T-helper 2 cell treated with Interferon-gamma antibody and Interleukin-4, amounts not matched to agents 5 μg/mL and 100 μg/mL, for 36 hours (primary cell): ENCODE measurements around the gene STH.

Source experiments
- DNase-seq: peaks from one replicate; pipeline ENCODE4 v3.0.0; 2021; ENCODE audit warnings: low spot score
- H3K27ac Mint-ChIP-seq: one replicate; pipeline ENCODE4 v1.8.0; 2021; ENCODE audit warnings: mild to moderate bottlenecking, mixed read lengths
- H3K27me3 Mint-ChIP-seq: one replicate; pipeline ENCODE4 v1.8.0; 2021; ENCODE audit warnings: low read depth, mixed read lengths
- H3K36me3 Mint-ChIP-seq: one replicate; pipeline ENCODE4 v1.8.0; 2021; ENCODE audit warnings: low read depth, mixed read lengths
- H3K4me1 Mint-ChIP-seq: one replicate; pipeline ENCODE4 v1.8.0; 2021; ENCODE audit warnings: low read depth, mixed read lengths
- H3K4me3 Mint-ChIP-seq: one replicate; pipeline ENCODE4 v1.8.0; 2022; ENCODE audit warnings: mild to moderate bottlenecking, moderate library complexity, mixed read lengths
- H3K9me3 Mint-ChIP-seq: one replicate; pipeline ENCODE4 v1.8.0; 2021; ENCODE audit warnings: mixed read lengths

Gene STH

GRCh38 chr17:45984368-45984767 is 14.7 kb upstream of the STH start:
- DNase-seq: no peak
- H3K36me3 Mint-ChIP-seq: no peaks in the 10 kb centered on the region
- no peak overlapping the region for H3K27ac Mint-ChIP-seq
- H3K9me3 Mint-ChIP-seq: no peaks in the 10 kb centered on the region
- no peaks in the 10 kb centered on the region for H3K4me1 Mint-ChIP-seq
- no peak overlapping the region for H3K4me3 Mint-ChIP-seq
- H3K27me3 Mint-ChIP-seq: peaks cover 2% of the 10 kb centered on the region

- Mint-ChIP-seq H3K4me1 (no peaks in the 10 kb centered on the region), H3K36me3 (no peaks in the 10 kb centered on the region), H3K27ac (no peak overlapping the region)
These were observed 13.6 kb upstream of the STH start for GRCh38 chr17:45985447-45985846.

GRCh38 chr17:45986056-45986455 is 13.0 kb upstream of the STH start:
- Mint-ChIP-seq H3K27ac (no peak overlapping the region), H3K36me3 (no peaks in the 10 kb centered on the region)

More at GRCh38 chr17:45985447-45985846, 13.6 kb upstream of the STH start:
- no peaks in the 10 kb centered on the region for H3K27me3 Mint-ChIP-seq
- H3K9me3 Mint-ChIP-seq: no peaks in the 10 kb centered on the region
- DNase-seq: no peak
- no peak overlapping the region for H3K4me3 Mint-ChIP-seq

GRCh38 chr17:45987706-45988105 is 11.3 kb upstream of the STH start:
- no peak overlapping the region for H3K27ac Mint-ChIP-seq
- no peak overlapping the region for H3K4me3 Mint-ChIP-seq
- H3K36me3 Mint-ChIP-seq: no peaks in the 10 kb centered on the region
- no peaks in the 10 kb centered on the region for H3K9me3 Mint-ChIP-seq
- DNase-seq: no peak
- no peaks in the 10 kb centered on the region for H3K27me3 Mint-ChIP-seq
- no peaks in the 10 kb centered on the region for H3K4me1 Mint-ChIP-seq

More at GRCh38 chr17:45986056-45986455, 13.0 kb upstream of the STH start:
- DNase-seq: no peak
- Mint-ChIP-seq H3K27me3 (no peaks in the 10 kb centered on the region), H3K4me1 (no peaks in the 10 kb centered on the region), H3K9me3 (no peaks in the 10 kb centered on the region), H3K4me3 (no peak overlapping the region)

DNA sequence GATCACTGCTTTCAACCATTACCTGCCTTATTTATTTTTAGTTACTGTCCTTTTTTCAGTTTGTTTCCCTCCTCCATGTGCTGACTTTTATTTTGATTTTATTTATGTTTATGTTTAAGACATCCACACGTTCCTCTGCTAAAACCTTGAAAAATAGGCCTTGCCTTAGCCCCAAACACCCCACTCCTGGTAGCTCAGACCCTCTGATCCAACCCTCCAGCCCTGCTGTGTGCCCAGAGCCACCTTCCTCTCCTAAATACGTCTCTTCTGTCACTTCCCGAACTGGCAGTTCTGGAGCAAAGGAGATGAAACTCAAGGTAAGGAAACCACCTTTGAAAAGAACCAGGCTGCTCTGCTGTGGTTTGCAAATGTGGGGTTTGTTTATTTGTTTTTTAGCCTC is 9.3 kb upstream of the STH start:
- Mint-ChIP-seq H3K4me1 (no peaks in the 10 kb centered on the region), H3K9me3 (no peaks in the 10 kb centered on the region), H3K36me3 (no peaks in the 10 kb centered on the region), H3K4me3 (no peak overlapping the region), H3K27ac (no peak overlapping the region), H3K27me3 (no peaks in the 10 kb centered on the region)
- DNase-seq: no peak

- DNase-seq: no peak
- no peaks in the 10 kb centered on the region for H3K4me1 Mint-ChIP-seq
- no peaks in the 10 kb centered on the region for H3K36me3 Mint-ChIP-seq
- H3K9me3 Mint-ChIP-seq: no peaks in the 10 kb centered on the region
- no peaks in the 10 kb centered on the region for H3K27me3 Mint-ChIP-seq
- H3K4me3 Mint-ChIP-seq: no peak overlapping the region
- H3K27ac Mint-ChIP-seq: no peak overlapping the region
These were observed 8.2 kb upstream of the STH start for GRCh38 chr17:45990886-45991285.

GRCh38 chr17:45991341-45991740 is 7.7 kb upstream of the STH start:
- Mint-ChIP-seq H3K4me3 (no peak overlapping the region), H3K9me3 (no peaks in the 10 kb centered on the region), H3K27me3 (no peaks in the 10 kb centered on the region), H3K4me1 (no peaks in the 10 kb centered on the region), H3K27ac (no peak overlapping the region), H3K36me3 (no peaks in the 10 kb centered on the region)
- no peak for DNase-seq

DNA sequence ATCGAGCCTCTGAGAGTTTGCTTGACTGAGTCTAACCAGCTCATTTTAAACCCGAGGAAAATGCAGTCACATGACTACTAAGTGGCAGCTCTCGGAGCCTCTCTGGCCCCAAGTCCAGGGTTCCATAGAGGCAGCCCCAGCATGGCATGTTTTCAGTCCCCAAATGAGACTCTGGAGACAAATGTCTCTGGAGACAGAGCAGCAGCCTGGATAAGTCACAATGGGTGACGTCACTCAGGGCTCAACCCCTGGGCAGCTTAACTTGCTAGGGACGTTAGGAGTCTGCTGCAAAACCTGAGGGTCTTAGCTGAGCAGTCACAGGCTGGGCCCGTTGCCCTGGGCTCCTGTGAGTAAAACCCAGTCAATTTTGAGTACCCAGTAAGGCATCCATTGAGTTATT is 6.9 kb upstream of the STH start:
- no peak overlapping the region for H3K27ac Mint-ChIP-seq
- H3K4me1 Mint-ChIP-seq: no peaks in the 10 kb centered on the region
- H3K9me3 Mint-ChIP-seq: no peaks in the 10 kb centered on the region
- H3K27me3 Mint-ChIP-seq: no peaks in the 10 kb centered on the region
- H3K36me3 Mint-ChIP-seq: no peaks in the 10 kb centered on the region
- no peak for DNase-seq
- no peak overlapping the region for H3K4me3 Mint-ChIP-seq

DNA sequence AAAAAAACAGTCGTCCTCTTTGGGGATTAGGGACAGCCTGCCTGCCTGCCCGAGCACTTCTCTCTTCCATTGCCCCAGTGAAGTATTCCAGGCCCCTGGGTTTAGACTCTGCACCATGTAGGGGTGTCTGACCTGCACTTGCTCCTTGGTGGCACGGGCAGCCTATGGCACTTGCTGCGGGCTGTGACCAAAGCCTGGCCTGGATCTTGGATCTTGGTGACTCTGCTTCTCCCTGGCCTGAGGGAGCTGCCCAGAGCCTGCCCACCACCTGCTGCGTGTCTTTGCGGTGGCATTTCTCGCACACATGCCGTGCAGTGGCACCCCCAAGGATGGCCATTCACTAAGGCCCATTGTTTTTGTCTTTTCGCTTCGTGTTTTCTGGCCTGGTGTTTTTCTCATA is 6.1 kb upstream of the STH start:
- DNase-seq: no peak
- Mint-ChIP-seq H3K27ac (no peak overlapping the region), H3K27me3 (no peaks in the 10 kb centered on the region), H3K9me3 (no peaks in the 10 kb centered on the region), H3K4me3 (no peak overlapping the region), H3K4me1 (no peaks in the 10 kb centered on the region), H3K36me3 (no peaks in the 10 kb centered on the region)

DNA sequence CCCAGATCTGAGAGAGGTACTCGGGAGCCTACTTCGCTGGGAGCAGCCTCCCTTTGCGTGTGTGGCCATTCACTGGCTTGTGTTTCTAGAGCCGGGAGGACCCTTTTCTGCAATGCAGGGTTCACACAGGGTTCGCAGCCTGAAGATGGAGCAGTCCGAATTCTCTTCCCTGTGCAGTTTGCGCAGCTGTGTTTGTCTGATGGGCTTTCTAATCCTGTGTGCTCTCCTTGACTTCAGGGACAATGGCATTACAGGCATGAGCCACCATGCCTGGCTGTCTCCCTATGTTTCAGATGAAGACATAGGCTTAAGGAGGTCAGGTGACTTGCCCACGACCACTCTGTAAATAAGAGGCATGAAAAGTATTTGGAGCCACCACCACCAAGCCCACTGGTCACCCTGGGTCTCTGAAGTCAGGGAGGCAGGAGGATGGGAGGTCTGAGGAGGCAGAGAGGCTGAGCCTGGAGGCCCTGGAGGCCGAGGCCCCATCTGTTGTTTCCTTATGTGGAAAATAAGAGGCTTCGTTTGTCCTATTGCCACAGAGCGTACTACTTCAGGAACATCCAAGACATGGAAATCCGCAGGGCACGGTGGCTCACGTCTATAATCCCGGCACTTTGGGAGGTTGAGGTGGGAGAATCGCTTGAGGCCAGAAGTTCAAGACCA is 5.0 kb upstream of the STH start:
- Mint-ChIP-seq H3K9me3 (no peaks in the 10 kb centered on the region), H3K4me1 (no peaks in the 10 kb centered on the region), H3K27me3 (no peaks in the 10 kb centered on the region), H3K27ac (no peak overlapping the region), H3K36me3 (no peaks in the 10 kb centered on the region), H3K4me3 (no peak overlapping the region)
- no peak for DNase-seq

GRCh38 chr17:45994987-45995386 is 4.1 kb upstream of the STH start:
- Mint-ChIP-seq H3K27me3 (no peaks in the 10 kb centered on the region), H3K27ac (no peak overlapping the region), H3K36me3 (no peaks in the 10 kb centered on the region), H3K4me1 (no peaks in the 10 kb centered on the region), H3K4me3 (no peak overlapping the region), H3K9me3 (no peaks in the 10 kb centered on the region)
- DNase-seq: no peak

GRCh38 chr17:45995627-45996270 is 3.3 kb upstream of the STH start:
- Mint-ChIP-seq H3K4me1 (no peaks in the 10 kb centered on the region), H3K4me3 (no peak overlapping the region), H3K9me3 (no peaks in the 10 kb centered on the region), H3K36me3 (no peaks in the 10 kb centered on the region), H3K27me3 (no peaks in the 10 kb centered on the region), H3K27ac (no peak overlapping the region)
- DNase-seq: no peak

DNA sequence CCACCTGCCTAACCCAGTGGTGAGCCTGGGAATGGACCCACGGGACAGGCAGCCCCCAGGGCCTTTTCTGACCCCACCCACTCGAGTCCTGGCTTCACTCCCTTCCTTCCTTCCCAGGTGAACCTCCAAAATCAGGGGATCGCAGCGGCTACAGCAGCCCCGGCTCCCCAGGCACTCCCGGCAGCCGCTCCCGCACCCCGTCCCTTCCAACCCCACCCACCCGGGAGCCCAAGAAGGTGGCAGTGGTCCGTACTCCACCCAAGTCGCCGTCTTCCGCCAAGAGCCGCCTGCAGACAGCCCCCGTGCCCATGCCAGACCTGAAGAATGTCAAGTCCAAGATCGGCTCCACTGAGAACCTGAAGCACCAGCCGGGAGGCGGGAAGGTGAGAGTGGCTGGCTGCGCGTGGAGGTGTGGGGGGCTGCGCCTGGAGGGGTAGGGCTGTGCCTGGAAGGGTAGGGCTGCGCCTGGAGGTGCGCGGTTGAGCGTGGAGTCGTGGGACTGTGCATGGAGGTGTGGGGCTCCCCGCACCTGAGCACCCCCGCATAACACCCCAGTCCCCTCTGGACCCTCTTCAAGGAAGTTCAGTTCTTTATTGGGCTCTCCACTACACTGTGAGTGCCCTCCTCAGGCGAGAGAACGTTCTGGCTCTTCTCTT is 2.6 kb upstream of the STH start:
- no peak for DNase-seq
- H3K9me3 Mint-ChIP-seq: no peaks in the 10 kb centered on the region
- H3K4me1 Mint-ChIP-seq: no peaks in the 10 kb centered on the region
- no peaks in the 10 kb centered on the region for H3K27me3 Mint-ChIP-seq
- no peak overlapping the region for H3K4me3 Mint-ChIP-seq
- no peaks in the 10 kb centered on the region for H3K36me3 Mint-ChIP-seq
- H3K27ac Mint-ChIP-seq: no peak overlapping the region

DNA sequence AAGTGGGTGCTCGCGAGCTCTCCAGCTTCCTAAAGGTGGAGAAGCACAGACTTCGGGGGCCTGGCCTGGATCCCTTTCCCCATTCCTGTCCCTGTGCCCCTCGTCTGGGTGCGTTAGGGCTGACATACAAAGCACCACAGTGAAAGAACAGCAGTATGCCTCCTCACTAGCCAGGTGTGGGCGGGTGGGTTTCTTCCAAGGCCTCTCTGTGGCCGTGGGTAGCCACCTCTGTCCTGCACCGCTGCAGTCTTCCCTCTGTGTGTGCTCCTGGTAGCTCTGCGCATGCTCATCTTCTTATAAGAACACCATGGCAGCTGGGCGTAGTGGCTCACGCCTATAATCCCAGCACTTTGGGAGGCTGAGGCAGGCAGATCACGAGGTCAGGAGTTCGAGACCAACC is 1.9 kb upstream of the STH start:
- Mint-ChIP-seq H3K4me1 (no peaks in the 10 kb centered on the region), H3K36me3 (no peaks in the 10 kb centered on the region), H3K27ac (no peak overlapping the region), H3K9me3 (no peaks in the 10 kb centered on the region), H3K4me3 (no peak overlapping the region), H3K27me3 (no peaks in the 10 kb centered on the region)
- DNase-seq: no peak
